GM12878 (cell line): ENCODE data around the gene NDUFA7. TPM values are rescaled to one million over a fixed set of nuclear protein-coding genes. Genes with fewer than 3 reads are reported as not detected.

ENCODE experiments used
- ATAC-seq: fragments of 200-7000 bp; cut with Tn5 transposase; 3 replicates; pipeline ENCODE4 v1.9.1; 2020; ENCODE audit warnings: mild to moderate bottlenecking, moderate library complexity
- BruUV-seq: library from RNA; stranded (reverse); fragments of 400-500 nt; replicated peaks from 2 replicates; lab custom pipeline; 2021; lab: Mats Ljungman, UMichigan
- CTCF ChIA-PET: fragments of 300-600 bp; sonication (Branson Sonifier 250); formaldehyde crosslinking; extraction: SDS; loops from one replicate; lab custom pipeline; 2021; ENCODE audit warnings: inconsistent platforms; lab: Yijun Ruan, JAX
- POLR2A ChIA-PET: fragments of 350-600 bp; formaldehyde crosslinking; extraction: SDS; loops from one replicate; lab custom pipeline; 2021; ENCODE audit warnings: inconsistent platforms; lab: Charles Lee
- RAD21 ChIA-PET: fragments of 300-600 bp; sonication (Branson Sonifier 250); formaldehyde crosslinking; loops from one replicate; lab custom pipeline; 2023; ENCODE audit warnings: antibody characterized with exemption; ENCODE audit not compliant: unreplicated experiment; lab: Charles Lee
- SMC1A ChIA-PET: fragments of 300-600 bp; sonication (Branson Sonifier 250); formaldehyde crosslinking; loops from one replicate; lab custom pipeline; 2023; ENCODE audit not compliant: unreplicated experiment, uncharacterized antibody; lab: Charles Lee
- DNase-seq: peaks from one replicate; pipeline ENCODE4 v3.0.0-alpha.2; 2011; ENCODE audit warnings: low read depth, low spot score
- FAIRE-seq: peaks from 3 replicates; lab custom pipeline; 2011; peaks lifted over from hg19 to GRCh38; lab: Jason Lieb, UNC
- H2AFZ ChIP-seq: 2 replicates; pipeline ENCODE4 v1.6.0; 2011; ENCODE audit warnings: low read depth, low read length, control low read depth; ENCODE audit not compliant: control insufficient read depth
- H3K27ac ChIP-seq: 2 replicates; pipeline ENCODE4 v1.5.1; 2011; ENCODE audit warnings: control low read depth; ENCODE audit not compliant: control insufficient read depth, insufficient read depth
- H3K27me3 ChIP-seq, 2 experiments: replicated peaks in 1 of 2; 2 replicates each; pipeline versions ENCODE4 v1.6.0 to v1.6.1; 2011; ENCODE audit warnings: low read length in 1 of 2; ENCODE audit not compliant: control insufficient read depth in 2 of 2, insufficient read depth in 2 of 2
- H3K36me3 ChIP-seq, 2 experiments: 2 replicates each; pipeline ENCODE4 v1.5.1; 2011; ENCODE audit warnings: low read length in 1 of 2; ENCODE audit not compliant: control insufficient read depth in 2 of 2, insufficient read depth in 2 of 2
- H3K4me1 ChIP-seq: 2 replicates; pipeline ENCODE4 v1.6.1; 2011; ENCODE audit warnings: mild to moderate bottlenecking, low read length, moderate library complexity, mixed read lengths; ENCODE audit not compliant: control insufficient read depth, insufficient read depth
- H3K4me2 ChIP-seq: 2 replicates; pipeline ENCODE4 v1.6.0; 2011; ENCODE audit warnings: control low read depth; ENCODE audit not compliant: control insufficient read depth, insufficient read depth
- H3K4me3 ChIP-seq: fragments of 200-600 bp; sonication (generic); 2 replicates; pipeline ENCODE4 v1.5.1; 2016
- H3K79me2 ChIP-seq: 2 replicates; pipeline ENCODE4 v1.6.0; 2011; ENCODE audit warnings: low read length; ENCODE audit not compliant: control insufficient read depth, insufficient read depth
- H3K9ac ChIP-seq: 2 replicates; pipeline ENCODE4 v1.8.0; 2011; ENCODE audit warnings: low read length, control low read depth, mixed read lengths; ENCODE audit not compliant: control insufficient read depth, insufficient read depth
- H3K9me3 ChIP-seq: replicated peaks from 3 replicates; pipeline ENCODE4 v1.5.1; 2011; ENCODE audit warnings: mild to moderate bottlenecking, low read length; ENCODE audit not compliant: control insufficient read depth, insufficient read depth
- H4K20me1 ChIP-seq: 2 replicates; pipeline ENCODE4 v1.6.0; 2011; ENCODE audit not compliant: control insufficient read depth, insufficient read depth
- BCL11A ChIP-seq: IDR thresholded peaks from 2 replicates; pipeline ENCODE4 v1.6.1; 2011; ENCODE audit warnings: low read depth, low read length
- CBX5 ChIP-seq: sonication (generic); IDR thresholded peaks from 2 replicates; pipeline ENCODE4 v1.6.1; 2016; ENCODE audit warnings: low read depth, moderate library complexity, mild to moderate bottlenecking, inconsistent platforms
- EZH2 ChIP-seq: IDR thresholded peaks from 2 replicates; pipeline ENCODE4 v1.6.1; 2012; ENCODE audit warnings: low read depth, mild to moderate bottlenecking, control low read depth, inconsistent platforms, low read length, borderline replicate concordance; ENCODE audit not compliant: control insufficient read depth
- HCFC1 ChIP-seq: fragments of 150-350 bp; IDR thresholded peaks from 2 replicates; pipeline ENCODE4 v1.6.1; 2014; ENCODE audit warnings: low read length
- KLF5 ChIP-seq: fragments of 450-650 bp; IDR thresholded peaks from 2 replicates; pipeline ENCODE4 v1.6.1; 2014; ENCODE audit warnings: mild to moderate bottlenecking; ENCODE audit not compliant: partially characterized antibody
- MXI1 ChIP-seq: fragments of 150-350 bp; IDR thresholded peaks from 2 replicates; pipeline ENCODE4 v1.6.1; 2011; ENCODE audit warnings: low read depth, mild to moderate bottlenecking, inconsistent platforms, low read length, improper control_type of control experiment
- NFYA ChIP-seq: IDR thresholded peaks from 2 replicates; pipeline ENCODE4 v1.6.1; 2011; ENCODE audit warnings: low read depth, mild to moderate bottlenecking, low read length, improper control_type of control experiment, borderline replicate concordance
- NFYB ChIP-seq: IDR thresholded peaks from 2 replicates; pipeline ENCODE4 v1.6.1; 2011; ENCODE audit warnings: low read depth, mild to moderate bottlenecking, low read length, improper control_type of control experiment, moderate library complexity; ENCODE audit not compliant: insufficient read depth
- NR2C1 ChIP-seq: fragments of 450-650 bp; IDR thresholded peaks from 2 replicates; pipeline ENCODE4 v1.6.1; 2017; ENCODE audit warnings: antibody characterized with exemption, mild to moderate bottlenecking, moderate library complexity
- POLR2AphosphoS2 ChIP-seq: IDR thresholded peaks from 2 replicates; pipeline ENCODE4 v1.6.1; 2011; ENCODE audit warnings: low read depth, mild to moderate bottlenecking, low read length, improper control_type of control experiment, moderate library complexity
- RAD51 ChIP-seq: fragments of 450-650 bp; IDR thresholded peaks from 2 replicates; pipeline ENCODE4 v1.6.1; 2016; ENCODE audit warnings: moderate library complexity, mild to moderate bottlenecking, inconsistent platforms
- RB1 ChIP-seq: fragments of 450-650 bp; formaldehyde crosslinking; IDR thresholded peaks from 2 replicates; pipeline ENCODE4 v1.6.1; 2017; ENCODE audit warnings: mild to moderate bottlenecking, borderline replicate concordance
- REST ChIP-seq: IDR thresholded peaks from 2 replicates; pipeline ENCODE4 v1.6.1; 2012; ENCODE audit warnings: mild to moderate bottlenecking, low read depth, low read length
- RFX5 ChIP-seq: IDR thresholded peaks from 2 replicates; pipeline ENCODE4 v1.6.1; 2011; ENCODE audit warnings: low read depth, low read length, improper control_type of control experiment
- SREBF1 ChIP-seq: IDR thresholded peaks from 2 replicates; pipeline ENCODE4 v1.6.1; 2012; ENCODE audit warnings: mild to moderate bottlenecking, low read length
- WGBS: methylation state at CpG from one replicate; pipeline ENCODE4 v1.1.6; 2016; ENCODE audit warnings: low lambda C conversion rate; ENCODE audit not compliant: insufficient replicate concordance, insufficient coverage; ENCODE audit errors: missing lambda C conversion rate; 5-methylcytosine and 5-hydroxymethylcytosine counted together
- in situ Hi-C: fragments of 300-500 bp; cut with MboI; formaldehyde crosslinking; loops from 9 replicates; pipeline ENCODE4 v1.14.3; 2018; ENCODE audit warnings: mixed read lengths
- intact Hi-C: fragments of 100-400 bp; cut with micrococcal nuclease; formaldehyde crosslinking; loops from one replicate; pipeline ENCODE4 v1.14.2; 2022; ENCODE audit not compliant: unreplicated experiment
- polyA plus RNA-seq, 11 experiments: library from polyadenylated mRNA; depleted of rRNA in 4 of 11; unstranded in 6 of 11; stranded (reverse) in 5 of 11; fragments of >200 nt; fragmentation: Nextera tagmentation in 4 of 11; fragmentation: Illumina TruSeq in 1 of 11; extraction: Ambion mirVana in 4 of 11; extraction: Trizol in 1 of 11; gene quantifications; 1 replicate in 1 of 11; 2 replicates in 10 of 11; pipeline versions ENCODE4 v1.2.1 to v1.2.3, GENCODE V29; 2011 to 2016; ENCODE audit warnings: inconsistent platforms in 2 of 11, missing spikeins in 2 of 11, low read depth in 1 of 11
- total RNA-seq, 4 experiments: library from RNA; depleted of rRNA in 3 of 4; stranded (reverse); fragments of >200 nt in 3 of 4; fragmentation: Illumina TruSeq in 1 of 4; extraction: Trizol in 1 of 4; gene quantifications; 2 replicates each; pipeline versions ENCODE4 v1.2.1 to v1.2.3, GENCODE V29; 2013 to 2021
- TF ChIP-seq, protein P1 (sequence below): fragments of 450-650 bp; conservative IDR thresholded peaks from 2 replicates; pipeline ENCODE4 v1.6.1; 2017; ENCODE audit warnings: mild to moderate bottlenecking, moderate library complexity
- TF ChIP-seq, protein P2 (sequence below): fragments of 450-650 bp; IDR thresholded peaks from 2 replicates; pipeline ENCODE4 v1.6.1; 2017; ENCODE audit warnings: borderline replicate concordance

The NDUFA7 gene
- total and polyA plus RNA-seq, 10 of the 15 experiments (the other 5 are each of a cell fraction or from before 2014, with no cell fraction given), result 79.0 to 360 (median 174) TPM

DNA sequence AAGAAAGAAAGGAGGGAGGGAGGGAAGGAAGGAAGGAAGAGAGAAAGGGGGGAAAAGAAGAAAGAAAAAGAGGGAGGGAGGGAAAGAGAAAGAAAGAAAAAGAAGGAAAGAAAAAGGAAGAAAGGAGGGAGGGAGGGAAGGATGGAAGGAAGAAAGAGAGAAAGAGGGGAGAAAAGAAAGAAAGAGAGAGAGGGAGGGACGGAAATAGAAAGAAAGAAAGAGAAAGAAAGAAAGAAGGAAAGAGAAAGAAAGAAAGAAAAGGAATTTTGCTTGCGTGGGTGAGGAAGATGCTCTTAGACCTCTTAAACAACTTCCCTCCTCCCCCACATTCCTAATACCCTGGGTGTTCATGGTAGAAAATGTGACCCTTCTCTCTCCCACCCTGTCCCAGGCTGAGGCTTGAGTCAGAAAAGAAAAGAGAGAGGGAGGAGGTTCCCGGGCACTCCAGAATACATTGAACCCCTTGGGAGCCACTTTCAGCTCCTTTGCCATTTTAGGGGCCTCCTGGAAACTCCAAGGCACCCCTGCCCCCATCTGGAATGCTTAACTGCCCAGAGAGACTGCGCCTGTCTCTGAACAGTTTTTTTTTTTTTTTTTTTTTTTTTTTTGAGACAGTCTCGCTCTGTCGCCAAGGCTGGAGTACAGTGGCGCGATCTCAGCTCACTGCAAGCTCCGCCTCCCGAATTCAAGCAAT, 31.1 kb upstream of the NDUFA7 start:
- ATAC-seq, result no peak
- Histone ChIP-seq H3K9me3 (no peaks in the 10 kb centered on the region; the same call in 2 of the 3 replicates), H4K20me1 (no peaks in the 10 kb centered on the region), H3K4me1 (no peaks in the 10 kb centered on the region), H3K27ac (no peak overlapping the region), H3K9ac (no peak overlapping the region), H2AFZ (no peak overlapping the region), H3K36me3 (no peaks in the 10 kb centered on the region), H3K79me2 (no peaks in the 10 kb centered on the region), H3K4me2 (no peak overlapping the region), H3K27me3 (no peaks in the 10 kb centered on the region), H3K4me3 (no peak overlapping the region)
- in situ Hi-C loops (no loop called here), intact Hi-C loops (loop anchor here (5.0 kb wide), 1 partner anchor 230 kb away; no protein-coding TSS in a partner anchor)
- ChIA-PET CTCF (interaction anchor here (1.2 to 4.1 kb wide), 8 partner anchors 10 to 226 kb away, joined by 3 to 29 read pairs (median 8); partner anchors contain the start of genes ANGPTL4, HNRNPM, MARCHF2 and MYO1F), SMC1A (no interaction called here), POLR2A (interaction anchor here (0.5 to 0.7 kb wide), 2 partner anchors 95 to 170 kb away, joined by 4 to 6 read pairs; no protein-coding TSS in a partner anchor), RAD21 (interaction anchor here (0.9 to 1.7 kb wide), 3 partner anchors 9 to 234 kb away, joined by 3 read pairs; partner anchors contain the start of gene MARCHF2)
- no TSS peak for BruUV-seq
- no peak for FAIRE-seq
- WGBS, result 14% methylated on average over 5 of the region's 10 CpGs
- DNase-seq, result no peak
- TF ChIP-seq REST (no peak), RFX5 (no peak), RB1 (no peak), POLR2AphosphoS2 (no peak), RAD51 (no peak), NR2C1 (no peak), BCL11A (no peak), MXI1 (no peak), NFYA (no peak), SREBF1 (no peak), NFYB (no peak), KLF5 (no peak), HCFC1 (no peak), EZH2 (no peak), CBX5 (no peak)
- TF ChIP-seq, protein P1, sequence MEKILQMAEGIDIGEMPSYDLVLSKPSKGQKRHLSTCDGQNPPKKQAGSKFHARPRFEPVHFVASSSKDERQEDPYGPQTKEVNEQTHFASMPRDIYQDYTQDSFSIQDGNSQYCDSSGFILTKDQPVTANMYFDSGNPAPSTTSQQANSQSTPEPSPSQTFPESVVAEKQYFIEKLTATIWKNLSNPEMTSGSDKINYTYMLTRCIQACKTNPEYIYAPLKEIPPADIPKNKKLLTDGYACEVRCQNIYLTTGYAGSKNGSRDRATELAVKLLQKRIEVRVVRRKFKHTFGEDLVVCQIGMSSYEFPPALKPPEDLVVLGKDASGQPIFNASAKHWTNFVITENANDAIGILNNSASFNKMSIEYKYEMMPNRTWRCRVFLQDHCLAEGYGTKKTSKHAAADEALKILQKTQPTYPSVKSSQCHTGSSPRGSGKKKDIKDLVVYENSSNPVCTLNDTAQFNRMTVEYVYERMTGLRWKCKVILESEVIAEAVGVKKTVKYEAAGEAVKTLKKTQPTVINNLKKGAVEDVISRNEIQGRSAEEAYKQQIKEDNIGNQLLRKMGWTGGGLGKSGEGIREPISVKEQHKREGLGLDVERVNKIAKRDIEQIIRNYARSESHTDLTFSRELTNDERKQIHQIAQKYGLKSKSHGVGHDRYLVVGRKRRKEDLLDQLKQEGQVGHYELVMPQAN, result no peak
- TF ChIP-seq, protein P2, sequence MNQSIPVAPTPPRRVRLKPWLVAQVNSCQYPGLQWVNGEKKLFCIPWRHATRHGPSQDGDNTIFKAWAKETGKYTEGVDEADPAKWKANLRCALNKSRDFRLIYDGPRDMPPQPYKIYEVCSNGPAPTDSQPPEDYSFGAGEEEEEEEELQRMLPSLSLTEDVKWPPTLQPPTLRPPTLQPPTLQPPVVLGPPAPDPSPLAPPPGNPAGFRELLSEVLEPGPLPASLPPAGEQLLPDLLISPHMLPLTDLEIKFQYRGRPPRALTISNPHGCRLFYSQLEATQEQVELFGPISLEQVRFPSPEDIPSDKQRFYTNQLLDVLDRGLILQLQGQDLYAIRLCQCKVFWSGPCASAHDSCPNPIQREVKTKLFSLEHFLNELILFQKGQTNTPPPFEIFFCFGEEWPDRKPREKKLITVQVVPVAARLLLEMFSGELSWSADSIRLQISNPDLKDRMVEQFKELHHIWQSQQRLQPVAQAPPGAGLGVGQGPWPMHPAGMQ, result no peak
